Natural killer cell treated with Interleukin-12 subunit alpha and Interleukin-12 subunit beta and Interleukin-15 and Interleukin-18, amount 100 ng/mL, for 72 hours (primary cell): Measurements from ENCODE around the gene CBX1. TPM values are rescaled to one million over a fixed set of nuclear protein-coding genes. Genes with fewer than 3 reads are reported as not detected.

Source experiments
- ATAC-seq, 2 donors: fragments of 150-1000 bp; cut with Tn5 transposase in 1 of 2; sonication (Bioruptor Pico), chemical (Tn5 transposase) in 1 of 2; 2 replicates each; pipeline ENCODE4 v1.10.0; 2021
- DNase-seq: peaks from one replicate; pipeline ENCODE4 v3.0.0; 2022; ENCODE audit warnings: low spot score
- H3K27ac Mint-ChIP-seq, 2 donors: 1 replicate in 1 of 2; 2 replicates in 1 of 2; pipeline ENCODE4 v1.8.0; 2022; ENCODE audit warnings: mixed read lengths in 2 of 2, mild to moderate bottlenecking in 1 of 2, moderate library complexity in 1 of 2
- H3K27me3 Mint-ChIP-seq, 2 donors: 1 replicate in 1 of 2; 2 replicates in 1 of 2; pipeline ENCODE4 v1.8.0; 2022; ENCODE audit warnings: mixed read lengths in 2 of 2
- H3K36me3 Mint-ChIP-seq: one replicate; pipeline ENCODE4 v1.8.0; 2022; ENCODE audit warnings: mixed read lengths
- H3K4me1 Mint-ChIP-seq, 2 donors: 1 replicate in 1 of 2; 2 replicates in 1 of 2; pipeline ENCODE4 v1.8.0; 2022; ENCODE audit warnings: low read depth in 2 of 2, mixed read lengths in 2 of 2, mild to moderate bottlenecking in 1 of 2
- H3K4me3 Mint-ChIP-seq: one replicate; pipeline ENCODE4 v1.8.0; 2022; ENCODE audit warnings: mixed read lengths
- H3K9me3 Mint-ChIP-seq: 2 replicates; pipeline ENCODE4 v1.8.0; 2022; ENCODE audit warnings: mixed read lengths
- total RNA-seq, 2 donors: library from RNA; stranded (reverse); gene quantifications; one replicate each; pipeline ENCODE4 v1.2.3, GENCODE V29; 2022

The CBX1 gene
- total RNA-seq, 2 donors from 2014 or later, result 51.8 to 58.5 TPM

DNA sequence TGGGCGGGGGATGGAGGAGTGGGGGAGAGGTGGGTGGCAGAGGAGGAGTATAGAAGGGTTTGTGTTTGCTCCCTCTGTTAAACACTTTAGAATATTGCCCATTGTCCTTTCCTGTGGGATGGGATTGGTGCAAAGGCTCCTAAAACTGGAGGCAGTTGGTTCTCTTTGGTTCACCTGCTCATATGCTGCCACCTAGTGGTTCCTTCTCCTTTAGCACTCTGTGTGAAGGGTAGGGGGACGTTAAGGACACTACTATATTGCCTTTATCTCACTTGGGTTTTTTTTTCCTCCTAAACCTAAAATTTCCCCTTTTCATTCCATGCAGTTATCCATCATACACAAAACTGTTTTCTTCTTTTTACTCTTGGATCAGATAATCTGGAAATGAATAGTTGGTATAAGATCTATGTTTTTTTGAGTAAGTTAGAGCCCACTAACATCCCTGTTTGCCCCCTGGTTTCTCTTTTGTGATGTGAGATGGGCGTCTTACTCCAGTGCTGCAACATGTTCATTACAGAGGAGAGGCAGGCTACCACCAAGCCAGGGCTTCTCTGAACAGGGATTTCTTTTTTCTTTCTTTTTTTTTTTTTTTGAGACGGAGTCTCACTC lies 30.0 kb upstream of the CBX1 start:
- Mint-ChIP-seq H3K4me3 (no peak overlapping the region), H3K27ac (peak overlapping the region in 1 of 2 donors; percentile 49), H3K36me3 (no peaks in the 10 kb centered on the region), H3K27me3 (no peaks in the 10 kb centered on the region), H3K4me1 (peaks cover 0 to 9% of the 10 kb centered on the region in 2 donors), H3K9me3 (no peaks in the 10 kb centered on the region)
- DNase-seq, result peak; percentile 69
- ATAC-seq, result peak; percentile 70 to 74

DNA sequence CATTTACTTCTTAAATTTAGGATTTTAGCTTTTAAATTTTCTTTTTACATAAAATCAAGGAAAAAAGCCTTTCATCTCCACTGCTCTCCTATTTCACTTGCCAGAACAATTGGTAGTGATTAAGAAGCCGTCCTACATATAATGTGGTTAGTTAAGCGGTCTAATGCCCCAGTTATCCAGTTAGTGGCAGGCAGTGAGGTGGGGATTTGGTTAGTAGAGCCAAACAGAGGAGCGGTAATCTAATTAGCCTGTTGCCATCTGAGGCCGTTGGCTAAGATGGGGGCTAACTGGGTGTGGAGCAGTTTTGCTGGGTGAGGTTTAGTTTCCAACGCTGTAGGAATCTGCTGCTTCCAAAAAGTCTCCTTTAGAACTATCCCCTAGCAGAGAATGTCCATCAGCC lies 28.7 kb upstream of the CBX1 start:
- Mint-ChIP-seq H3K4me3 (no peak overlapping the region), H3K4me1 (peaks cover 0 to 9% of the 10 kb centered on the region in 2 donors), H3K27me3 (no peaks in the 10 kb centered on the region), H3K9me3 (no peaks in the 10 kb centered on the region), H3K27ac (no peak overlapping the region), H3K36me3 (no peaks in the 10 kb centered on the region)
- DNase-seq (no peak), ATAC-seq (no peak)

DNA sequence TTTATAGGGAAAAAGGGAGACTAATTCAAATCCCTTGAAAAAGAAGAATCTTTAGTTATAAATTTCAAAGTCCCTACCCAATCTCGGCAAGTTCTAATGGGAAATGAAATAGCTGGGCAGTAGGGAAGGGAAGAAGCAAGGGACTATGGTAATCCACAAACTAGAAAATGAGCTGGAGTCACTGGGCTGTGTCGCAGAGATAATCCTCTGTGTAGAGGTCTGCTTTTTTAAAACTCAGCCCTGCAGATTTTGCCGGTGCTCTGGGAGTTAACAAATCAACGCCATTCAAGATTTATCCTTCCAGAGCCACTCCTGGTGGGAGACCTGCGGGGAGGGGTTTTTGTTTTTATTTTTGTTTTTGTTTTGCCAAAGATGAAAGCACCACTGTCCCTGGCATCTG lies 27.1 kb upstream of the CBX1 start:
- Mint-ChIP-seq H3K36me3 (peaks cover 3% of the 10 kb centered on the region), H3K27me3 (no peaks in the 10 kb centered on the region), H3K9me3 (no peaks in the 10 kb centered on the region), H3K4me1 (peaks cover 4 to 7% of the 10 kb centered on the region in 2 donors), H3K27ac (peak overlapping the region in 1 of 2 donors; percentile 45), H3K4me3 (no peak overlapping the region)
- DNase-seq (no peak), ATAC-seq (no peak)

DNA sequence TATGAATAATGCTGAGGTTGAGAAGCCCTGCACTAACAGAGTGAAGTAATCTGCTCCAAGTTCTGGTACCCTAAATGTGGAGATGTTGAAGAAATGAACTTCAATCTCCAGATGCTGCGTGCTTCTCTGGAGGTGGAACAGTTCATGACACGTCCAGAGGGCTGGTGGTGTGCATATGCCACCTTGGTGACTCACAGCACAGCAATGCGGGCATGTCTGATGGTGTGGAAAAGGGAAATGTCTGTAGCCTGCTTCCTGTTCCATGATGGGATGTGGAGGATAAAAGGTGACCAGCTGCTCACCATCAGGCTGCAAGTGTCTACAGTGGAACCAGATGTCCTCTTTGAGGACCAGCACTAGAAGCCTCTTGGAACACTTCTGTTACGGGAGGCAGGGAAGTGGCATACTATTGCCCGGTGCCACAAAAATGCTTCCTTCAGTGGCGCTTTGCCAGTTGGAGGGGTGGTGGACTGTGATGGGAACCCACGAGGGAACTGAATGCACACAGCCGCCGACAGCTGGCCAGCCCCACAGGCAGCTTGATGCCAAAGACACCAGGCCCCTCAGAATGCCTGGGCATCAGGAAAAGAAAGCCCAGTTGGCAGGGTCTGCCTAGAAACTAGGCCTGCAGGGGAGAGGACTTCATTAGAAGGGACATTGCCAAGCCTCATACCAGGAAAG lies 26.2 kb upstream of the CBX1 start:
- H3K4me3 Mint-ChIP-seq, result no peak overlapping the region
- no peak overlapping the region for H3K27ac Mint-ChIP-seq
- peaks cover 9% of the 10 kb centered on the region in 2 donors for H3K4me1 Mint-ChIP-seq
- H3K36me3 Mint-ChIP-seq, result peaks cover 12% of the 10 kb centered on the region
- H3K9me3 Mint-ChIP-seq, result no peaks in the 10 kb centered on the region
- no peaks in the 10 kb centered on the region for H3K27me3 Mint-ChIP-seq
- ATAC-seq (no peak), DNase-seq (no peak)

DNA sequence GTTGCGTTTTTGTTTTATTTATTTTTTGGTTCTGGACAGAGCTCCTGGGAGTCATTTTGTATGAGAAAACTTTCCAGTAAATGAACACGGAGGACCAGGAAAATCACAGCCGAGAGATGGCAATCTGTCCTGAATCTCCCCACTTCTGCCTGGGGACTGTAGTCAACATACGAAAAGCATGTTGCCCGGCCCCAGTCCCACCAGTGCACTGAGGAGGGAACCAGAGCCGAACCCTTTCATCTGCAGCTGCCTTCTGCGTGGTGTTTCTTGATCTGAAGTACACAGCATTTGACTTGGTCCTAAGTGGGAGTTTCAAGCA lies 25.2 kb upstream of the CBX1 start:
- no peaks in the 10 kb centered on the region for H3K9me3 Mint-ChIP-seq
- no peak for DNase-seq
- no peak overlapping the region for H3K4me3 Mint-ChIP-seq
- no peak for ATAC-seq
- H3K27ac Mint-ChIP-seq, result peak overlapping the region in 1 of 2 donors; percentile 9
- no peaks in the 10 kb centered on the region for H3K27me3 Mint-ChIP-seq
- peaks cover 9 to 12% of the 10 kb centered on the region in 2 donors for H3K4me1 Mint-ChIP-seq
- peaks cover 13% of the 10 kb centered on the region for H3K36me3 Mint-ChIP-seq

DNA sequence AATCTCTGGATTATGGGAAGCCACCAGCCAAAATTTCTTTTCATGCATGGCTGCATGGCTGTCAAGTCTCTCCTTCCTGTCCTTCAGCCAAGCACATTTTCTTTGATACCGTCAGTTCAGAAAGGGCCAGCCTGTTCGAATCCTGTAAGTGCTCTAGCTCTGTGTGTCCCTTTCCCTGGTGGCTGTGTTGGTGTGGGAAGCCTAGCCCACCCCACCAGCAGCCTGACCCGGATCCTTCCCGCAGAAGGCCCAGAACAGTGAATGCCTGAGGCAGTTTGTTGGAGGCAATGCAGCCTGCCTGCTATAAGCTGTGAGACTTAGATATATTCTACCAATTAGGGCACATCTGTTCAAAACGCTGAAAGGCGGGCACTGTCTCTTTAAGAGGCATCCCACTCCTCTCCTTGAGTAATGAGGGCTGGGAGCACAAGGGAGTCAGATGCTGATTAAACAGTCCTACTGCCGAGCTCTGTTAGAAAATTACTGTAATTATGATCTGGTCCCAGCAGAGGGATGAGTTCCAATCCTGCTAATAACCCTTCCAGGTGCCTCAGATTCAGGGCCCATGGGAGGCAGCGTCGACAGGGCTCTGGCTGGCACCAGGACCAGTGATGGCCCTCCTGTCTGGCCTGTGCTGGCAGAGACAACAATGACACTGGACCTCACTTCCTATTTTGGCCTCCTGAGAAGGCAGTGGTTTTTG lies 24.7 kb upstream of the CBX1 start:
- no peaks in the 10 kb centered on the region for H3K27me3 Mint-ChIP-seq
- H3K36me3 Mint-ChIP-seq, result peaks cover 13% of the 10 kb centered on the region
- H3K9me3 Mint-ChIP-seq, result no peaks in the 10 kb centered on the region
- no peak for DNase-seq
- peaks cover 9 to 10% of the 10 kb centered on the region in 2 donors for H3K4me1 Mint-ChIP-seq
- no peak overlapping the region for H3K4me3 Mint-ChIP-seq
- peak overlapping the region in 1 of 2 donors; percentile 9 for H3K27ac Mint-ChIP-seq
- ATAC-seq, result no peak

DNA sequence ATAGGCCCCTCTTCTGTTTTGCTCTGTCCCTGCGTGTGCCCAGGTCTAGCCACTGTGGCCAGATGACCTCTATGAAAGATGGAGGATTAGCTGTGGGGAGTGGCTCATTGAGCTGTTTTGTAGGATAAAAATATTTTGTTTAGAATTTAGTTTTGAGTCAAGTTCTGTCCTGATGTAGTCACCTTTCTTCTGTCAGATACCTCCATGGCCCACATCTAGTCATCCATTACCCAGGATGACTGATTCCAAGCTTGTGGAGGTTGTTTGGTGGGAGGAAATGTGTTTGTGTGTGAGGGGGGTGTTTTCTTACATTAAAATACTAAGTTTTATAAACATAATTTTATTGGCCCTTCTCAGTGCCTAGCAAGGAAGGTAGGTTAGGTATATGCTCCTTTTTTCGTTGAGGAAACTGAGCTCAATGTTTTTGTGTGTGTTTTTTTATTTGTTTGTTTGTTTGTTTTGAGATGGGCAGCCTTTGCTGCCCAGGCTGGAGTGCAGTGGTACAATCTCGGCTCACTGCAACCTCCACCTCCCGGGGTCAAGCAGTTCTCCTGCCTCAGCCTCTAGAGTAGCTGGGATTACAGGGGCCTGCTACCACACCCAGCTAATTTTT lies 22.6 kb upstream of the CBX1 start:
- ATAC-seq (peak in 1 of 2 donors; percentile 65), DNase-seq (no peak)
- Mint-ChIP-seq H3K36me3 (peaks cover 13% of the 10 kb centered on the region), H3K27me3 (no peaks in the 10 kb centered on the region), H3K9me3 (no peaks in the 10 kb centered on the region), H3K27ac (peak overlapping the region; percentile 35 to 37), H3K4me3 (no peak overlapping the region), H3K4me1 (peaks cover 9 to 10% of the 10 kb centered on the region in 2 donors)

DNA sequence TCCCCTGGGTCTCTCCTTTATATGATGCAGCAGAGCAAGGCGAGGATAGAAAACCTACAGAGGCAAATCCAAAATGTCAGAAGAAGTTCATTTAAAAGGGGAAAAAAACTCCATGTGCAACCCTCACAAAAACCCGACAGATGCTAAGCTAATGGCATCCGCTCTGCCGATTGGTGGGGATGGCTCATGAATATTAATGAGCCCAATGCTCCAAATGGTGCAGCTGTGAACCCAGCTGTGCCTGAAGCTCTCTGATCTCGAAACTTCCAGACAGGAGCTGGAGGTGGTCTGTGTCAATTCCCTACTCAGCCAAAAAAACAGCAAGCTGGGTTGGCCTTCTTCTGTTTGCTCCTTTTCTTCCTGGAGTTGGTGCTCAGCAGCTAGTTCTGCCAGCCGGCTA lies 21.8 kb upstream of the CBX1 start:
- Mint-ChIP-seq H3K9me3 (no peaks in the 10 kb centered on the region), H3K4me1 (peaks cover 9 to 10% of the 10 kb centered on the region in 2 donors), H3K36me3 (peaks cover 13% of the 10 kb centered on the region), H3K4me3 (no peak overlapping the region), H3K27me3 (no peaks in the 10 kb centered on the region), H3K27ac (peak overlapping the region; percentile 35 to 37)
- DNase-seq (no peak), ATAC-seq (no peak)

DNA sequence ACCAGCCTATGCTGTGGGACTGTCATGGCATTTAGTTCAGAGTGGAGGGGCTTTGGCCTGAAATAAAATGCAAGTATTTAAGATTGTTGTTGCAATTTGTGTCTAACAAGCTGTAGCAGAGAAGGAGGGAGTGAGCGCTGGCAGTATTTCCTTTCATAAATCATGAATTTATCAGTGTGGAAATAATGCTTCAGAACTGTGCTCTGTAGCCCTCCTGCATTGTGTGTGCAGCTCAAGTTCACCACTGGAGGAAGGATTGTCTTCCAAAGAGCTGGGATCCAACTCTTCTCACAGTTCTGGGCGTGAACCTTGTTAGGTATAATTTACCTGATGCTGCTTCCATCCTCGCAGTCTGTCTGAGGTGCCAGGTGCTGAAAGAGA lies 21.4 kb upstream of the CBX1 start:
- H3K27ac Mint-ChIP-seq, result peak overlapping the region in 1 of 2 donors; percentile 35
- H3K4me1 Mint-ChIP-seq, result peaks cover 9 to 10% of the 10 kb centered on the region in 2 donors
- H3K36me3 Mint-ChIP-seq, result peaks cover 13% of the 10 kb centered on the region
- no peak overlapping the region for H3K4me3 Mint-ChIP-seq
- DNase-seq, result no peak
- H3K27me3 Mint-ChIP-seq, result no peaks in the 10 kb centered on the region
- no peaks in the 10 kb centered on the region for H3K9me3 Mint-ChIP-seq
- no peak for ATAC-seq

DNA sequence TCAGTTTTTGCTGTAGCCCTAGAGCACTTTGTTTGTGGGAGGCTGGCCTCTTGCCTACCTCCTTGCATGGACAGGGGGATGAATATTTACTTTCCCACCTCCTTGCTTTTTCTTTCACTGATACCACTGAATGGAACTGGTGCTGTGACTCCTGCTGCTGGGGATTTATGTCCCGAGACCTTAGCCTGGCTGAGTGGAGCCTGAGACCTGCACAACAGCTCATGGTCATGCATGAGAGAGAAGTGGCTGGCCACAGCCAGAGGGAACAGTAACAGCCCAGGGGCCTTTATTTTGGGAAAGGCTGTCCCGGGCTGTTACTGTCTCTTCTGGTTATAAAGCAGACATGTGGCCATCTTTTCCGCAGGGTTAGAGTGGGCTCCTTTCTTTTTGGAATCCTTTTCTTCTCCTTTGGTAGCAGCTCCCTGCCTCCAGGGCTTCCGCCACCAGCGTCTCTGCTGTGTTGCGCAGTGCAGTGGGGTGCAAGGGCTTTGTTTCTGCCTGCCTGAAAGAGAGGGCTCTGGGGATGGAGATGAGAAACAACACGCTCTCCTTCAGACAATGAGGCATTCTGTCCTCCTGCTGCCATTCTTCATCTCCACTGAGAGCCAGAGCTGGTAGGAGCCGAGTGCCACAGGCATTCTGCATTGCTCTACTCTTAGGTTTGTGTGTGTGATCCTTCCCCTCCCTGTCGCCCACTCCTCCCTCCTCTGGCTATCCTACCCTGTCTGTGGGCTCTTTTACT lies 20.8 kb upstream of the CBX1 start:
- Mint-ChIP-seq H3K27me3 (no peaks in the 10 kb centered on the region), H3K4me3 (no peak overlapping the region), H3K36me3 (peaks cover 13% of the 10 kb centered on the region), H3K27ac (peak overlapping the region in 1 of 2 donors; percentile 35), H3K9me3 (no peaks in the 10 kb centered on the region), H3K4me1 (peaks cover 9 to 10% of the 10 kb centered on the region in 2 donors)
- ATAC-seq (no peak), DNase-seq (no peak)

DNA sequence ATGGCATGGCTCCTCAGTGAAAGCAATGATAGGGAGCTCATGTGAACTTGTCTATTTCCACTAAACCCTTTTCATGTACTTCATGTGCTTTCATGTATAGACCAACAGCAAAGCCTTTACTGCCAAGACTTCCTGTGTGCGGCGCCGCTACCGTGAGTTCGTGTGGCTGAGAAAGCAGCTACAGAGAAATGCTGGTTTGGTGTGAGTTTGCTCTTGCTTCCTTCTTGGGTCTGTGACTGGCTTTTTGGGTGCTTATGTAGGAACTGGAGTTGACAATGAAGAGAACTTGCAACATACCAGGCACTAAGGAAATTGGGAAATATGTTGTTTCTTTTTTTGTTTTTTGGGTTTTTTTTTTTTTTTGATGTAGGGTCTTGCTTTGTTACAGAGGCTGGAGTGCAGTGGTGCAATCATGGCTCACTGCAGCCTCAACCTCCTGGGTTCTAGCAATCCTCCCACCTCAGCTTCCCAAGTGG lies 12.0 kb upstream of the CBX1 start:
- ATAC-seq (peak; percentile 86 to 89), DNase-seq (peak; percentile 81)
- Mint-ChIP-seq H3K36me3 (peaks cover 16% of the 10 kb centered on the region), H3K27ac (peak overlapping the region; percentile 87 to 97), H3K27me3 (no peaks in the 10 kb centered on the region), H3K4me1 (peaks cover 38 to 44% of the 10 kb centered on the region in 2 donors), H3K9me3 (peaks cover 3% of the 10 kb centered on the region), H3K4me3 (peak overlapping the region; percentile 51)

DNA sequence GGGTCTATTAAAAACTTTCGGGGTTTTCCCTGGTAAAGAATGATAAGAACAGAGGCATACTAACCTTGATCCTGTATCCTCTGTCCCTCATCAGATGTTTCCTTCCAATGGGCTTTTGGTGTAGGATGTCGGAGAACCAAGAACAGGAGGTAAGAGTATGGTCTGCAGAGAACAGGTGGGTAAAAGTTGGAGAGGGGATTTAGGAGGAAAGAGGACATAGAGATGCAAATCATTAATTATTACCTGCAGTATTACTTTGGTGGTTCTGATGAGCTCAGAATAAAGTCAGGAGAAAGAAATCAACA lies 10.6 kb upstream of the CBX1 start:
- peak overlapping the region; percentile 86 for H3K4me3 Mint-ChIP-seq
- H3K27me3 Mint-ChIP-seq, result no peaks in the 10 kb centered on the region
- no peak for DNase-seq
- H3K4me1 Mint-ChIP-seq, result peaks cover 43 to 54% of the 10 kb centered on the region in 2 donors
- peak overlapping the region; percentile 87 to 97 for H3K27ac Mint-ChIP-seq
- H3K36me3 Mint-ChIP-seq, result peaks cover 21% of the 10 kb centered on the region
- H3K9me3 Mint-ChIP-seq, result peaks cover 3% of the 10 kb centered on the region
- ATAC-seq, result no peak

DNA sequence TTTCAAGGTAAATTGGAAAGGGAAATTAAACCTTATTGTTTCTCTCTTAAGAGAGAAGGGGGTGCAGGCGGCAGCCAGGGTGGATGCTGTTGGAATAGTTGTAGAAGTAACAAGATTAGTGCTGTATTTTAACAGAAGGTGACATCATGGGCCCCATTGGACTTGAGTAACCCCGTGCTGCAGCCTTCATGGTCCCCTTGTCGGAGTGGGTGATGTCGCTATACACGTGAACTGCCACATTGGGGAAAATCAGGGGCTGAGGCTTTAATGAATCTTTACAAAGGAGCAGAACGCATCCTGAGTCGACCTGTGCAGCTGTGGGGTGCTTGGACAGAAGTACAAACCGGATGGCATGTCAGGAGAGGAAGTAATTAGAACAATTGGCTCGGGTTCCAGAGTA lies 9.5 kb upstream of the CBX1 start:
- Mint-ChIP-seq H3K36me3 (peaks cover 21% of the 10 kb centered on the region), H3K9me3 (peaks cover 3% of the 10 kb centered on the region), H3K27me3 (no peaks in the 10 kb centered on the region), H3K4me3 (peak overlapping the region; percentile 86), H3K27ac (peak overlapping the region; percentile 87 to 97), H3K4me1 (peaks cover 47 to 59% of the 10 kb centered on the region in 2 donors)
- DNase-seq (no peak), ATAC-seq (no peak)
